ENCODE measurements around the gene NDUFB6. TPM values are rescaled to one million over a fixed set of nuclear protein-coding genes. Genes with fewer than 3 reads are reported as not detected.
"Not testable (repeated sequence)": the region's sequence is repeated elsewhere in the genome, so short reads cannot be mapped to it uniquely, and the experiment has no call there.

The NDUFB6 gene
- total and polyA plus RNA-seq, 2 of the 4 experiments (the other 2 are of a cell fraction) = 24.2 to 51.0 TPM

DNA sequence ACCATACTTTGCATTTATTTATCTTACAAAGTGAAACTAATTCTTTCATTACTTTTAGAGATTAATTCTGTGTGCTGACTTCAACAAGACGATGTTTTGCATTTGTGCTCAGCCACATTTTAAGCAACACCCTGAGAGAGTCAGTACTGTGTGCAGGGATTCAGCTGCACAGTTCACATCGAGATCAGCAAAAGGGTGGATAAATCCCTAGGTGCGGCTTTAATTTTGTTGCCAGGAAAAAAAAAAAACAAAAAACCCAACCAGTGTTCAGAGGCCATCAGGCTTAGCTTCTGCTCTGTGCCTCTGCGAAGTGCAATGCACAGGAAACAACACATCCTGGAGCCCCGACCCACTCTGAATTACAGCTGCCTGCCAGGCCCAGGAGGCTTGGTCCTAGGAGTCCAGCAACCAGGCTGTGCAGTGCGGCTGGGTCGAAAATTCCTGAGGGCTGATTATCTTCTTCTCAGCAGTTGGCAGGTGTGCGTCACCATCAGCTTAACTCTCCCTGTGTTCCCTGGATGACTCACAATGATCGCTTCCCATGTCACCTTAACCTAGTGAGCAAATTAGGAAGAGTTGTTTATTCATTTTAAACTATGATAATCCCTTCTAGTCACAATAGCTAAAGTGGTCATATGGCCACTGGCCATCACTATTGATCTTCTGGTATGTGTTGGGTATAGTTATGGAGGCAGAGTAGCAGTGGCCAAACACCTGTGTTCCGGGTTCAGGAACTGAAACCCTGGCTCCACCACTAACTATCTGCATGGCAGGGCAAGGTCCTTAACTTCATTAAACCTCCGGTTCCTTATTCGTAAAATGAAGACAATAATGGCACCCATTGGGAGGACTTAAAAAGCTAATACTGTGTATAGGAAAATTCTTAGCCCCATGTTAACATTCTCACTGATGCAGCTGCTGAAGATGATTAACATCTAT lies 31.2 kb upstream of the NDUFB6 start:
- ChIA-PET CTCF (interaction anchor here (0.7 kb wide), 1 partner anchor 15 kb away, joined by 3 read pairs; no protein-coding TSS in a partner anchor), POLR2A (ENCODE audit: unreplicated experiment) (no interaction called here)
- H3K56ac ChIP-seq (ENCODE audit: extremely low read depth, insufficient read depth, low read length) = no peak overlapping the region
- H3K4me3 ChIP-seq (ENCODE audit: insufficient read depth, low read depth, low read length) = no peak overlapping the region
- no peak overlapping the region for H3K9ac ChIP-seq (ENCODE audit: low read depth, low read length)
- no peaks in the 10 kb centered on the region for H3K9me3 ChIP-seq (ENCODE audit: control insufficient read depth, insufficient read depth, low read length)
- H2AK9ac ChIP-seq (replicated peaks; ENCODE audit: low read depth, low read length, poor library complexity) = no peak overlapping the region
- H3K14ac ChIP-seq (replicated peaks; ENCODE audit: low read depth, low read length) = no peak overlapping the region
- intact Hi-C loops (cut with micrococcal nuclease) = no loop called here
- no peak for DNase-seq
- no peak overlapping the region for H2BK5ac ChIP-seq (ENCODE audit: low read depth, low read length, poor library complexity, severe bottlenecking)
- WGBS, 2 experiments (ENCODE audit: extremely low coverage in 2 of 2, insufficient read length in 1 of 2) = 68% methylated on average over 4 of the region's 12 CpGs; no CpG with 5 or more reads in 1 of the 2 experiments
- H2BK15ac ChIP-seq (ENCODE audit: low read depth, low read length) = no peak overlapping the region
- BruUV-seq (replicated peaks) = no TSS peak
- H4K5ac ChIP-seq (ENCODE audit: low read depth, low read length) = no peak overlapping the region
- no peak overlapping the region for H4K8ac ChIP-seq (ENCODE audit: low read depth in 2 of 2, low read length in 2 of 2)
- H3K79me1 ChIP-seq (ENCODE audit: low read depth in 1 of 2, low read length in 2 of 2) = no peaks in the 10 kb centered on the region
- H2BK20ac ChIP-seq (ENCODE audit: low read depth, low read length) = no peak overlapping the region
- H3K36me3 ChIP-seq (ENCODE audit: control insufficient read depth, insufficient read depth, low read length) = no peaks in the 10 kb centered on the region
- H4K20me1 ChIP-seq (ENCODE audit: insufficient read depth, low read length) = no peaks in the 10 kb centered on the region
- no peak overlapping the region for H3K4ac ChIP-seq (ENCODE audit: low read depth, low read length)
- H3K18ac ChIP-seq (ENCODE audit: low read depth, low read length) = no peak overlapping the region
- H2AK5ac ChIP-seq (ENCODE audit: low read depth, low read length) = no peak overlapping the region
- H3K9me1 ChIP-seq (ENCODE audit: insufficient read depth, low read length) = no peaks in the 10 kb centered on the region
- dilution Hi-C loops (cut with HindIII; ENCODE audit: low sequenced_read_pairs, unreplicated experiment) = no loop called here
- no peak for TF ChIP-seq MXI1 (IDR thresholded peaks at IDR 0.05; ENCODE audit: borderline replicate concordance, low read depth, low read length)
- no peak for TF ChIP-seq ELK1 (IDR thresholded peaks at IDR 0.05; ENCODE audit: borderline replicate concordance, low read depth, low read length)
- no peak for TF ChIP-seq USF2 (IDR thresholded peaks at IDR 0.05; ENCODE audit: low read depth, low read length)
- ATAC-seq (ENCODE audit: low read depth) = no peak
- H3K4me2 ChIP-seq (ENCODE audit: low read depth, low read length) = no peak overlapping the region
- no peak overlapping the region for H3K23ac ChIP-seq (ENCODE audit: low read depth, low read length)
- H3K4me1 ChIP-seq (ENCODE audit: control insufficient read depth, insufficient read depth, low read length) = no peaks in the 10 kb centered on the region
- in situ Hi-C loops (cut with MboI; ENCODE audit: low sequenced_read_pairs) = no loop called here
- H2BK120ac ChIP-seq (ENCODE audit: low read depth, low read length) = no peak overlapping the region
- H2AFZ ChIP-seq (replicated peaks; ENCODE audit: low read length, poor library complexity) = no peak overlapping the region
- no peak overlapping the region for H4K91ac ChIP-seq (ENCODE audit: insufficient read depth, low read depth, low read length)
- no peak overlapping the region for H3K27ac ChIP-seq (ENCODE audit: insufficient read depth, low read length)
- peaks cover 8% of the 10 kb centered on the region for H3K27me3 ChIP-seq (ENCODE audit: control insufficient read depth, insufficient read depth, low read length)

DNA sequence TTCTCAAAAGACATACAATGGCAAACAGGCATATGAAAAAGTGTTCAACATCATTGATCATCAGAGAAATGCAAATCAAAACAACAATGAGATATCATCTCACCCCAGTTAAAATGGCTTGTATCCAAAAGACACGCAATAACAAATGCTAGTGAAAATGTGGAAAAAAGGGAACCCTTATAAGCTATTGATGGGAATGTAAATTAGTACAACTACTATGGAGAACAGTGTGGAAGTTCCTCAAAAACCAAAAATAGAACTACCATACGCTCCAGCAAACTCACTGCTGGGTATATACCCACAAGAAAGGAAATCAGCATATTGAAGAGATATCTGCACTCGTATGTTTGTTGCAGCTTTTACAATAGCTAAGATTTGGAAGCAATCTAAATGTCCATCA lies 26.1 kb upstream of the NDUFB6 start:
- H3K9me1 ChIP-seq (ENCODE audit: insufficient read depth, low read length); H4K8ac ChIP-seq (ENCODE audit: low read depth in 2 of 2, low read length in 2 of 2); H3K27me3 ChIP-seq (ENCODE audit: control insufficient read depth, insufficient read depth, low read length); H2BK15ac ChIP-seq (ENCODE audit: low read depth, low read length); H2AFZ ChIP-seq (replicated peaks; ENCODE audit: low read length, poor library complexity); H4K20me1 ChIP-seq (ENCODE audit: insufficient read depth, low read length); H3K27ac ChIP-seq (ENCODE audit: insufficient read depth, low read length); H2AK5ac ChIP-seq (ENCODE audit: low read depth, low read length); CTCF ChIA-PET; H4K5ac ChIP-seq (ENCODE audit: low read depth, low read length); H3K56ac ChIP-seq (ENCODE audit: extremely low read depth, insufficient read depth, low read length); DNase-seq; BruUV-seq (replicated peaks); H3K9ac ChIP-seq (ENCODE audit: low read depth, low read length); in situ Hi-C loops (cut with MboI; ENCODE audit: low sequenced_read_pairs); H2BK120ac ChIP-seq (ENCODE audit: low read depth, low read length); H2BK5ac ChIP-seq (ENCODE audit: low read depth, low read length, poor library complexity, severe bottlenecking); H3K9me3 ChIP-seq (ENCODE audit: control insufficient read depth, insufficient read depth, low read length); H3K14ac ChIP-seq (replicated peaks; ENCODE audit: low read depth, low read length); intact Hi-C loops (cut with micrococcal nuclease); H3K18ac ChIP-seq (ENCODE audit: low read depth, low read length); POLR2A ChIA-PET (ENCODE audit: unreplicated experiment); H3K79me1 ChIP-seq (ENCODE audit: low read depth in 1 of 2, low read length in 2 of 2); dilution Hi-C loops (cut with HindIII; ENCODE audit: low sequenced_read_pairs, unreplicated experiment); H3K4me3 ChIP-seq (ENCODE audit: insufficient read depth, low read depth, low read length); H2AK9ac ChIP-seq (replicated peaks; ENCODE audit: low read depth, low read length, poor library complexity); H3K4ac ChIP-seq (ENCODE audit: low read depth, low read length); ATAC-seq (ENCODE audit: low read depth); H3K4me2 ChIP-seq (ENCODE audit: low read depth, low read length); H3K36me3 ChIP-seq (ENCODE audit: control insufficient read depth, insufficient read depth, low read length); H3K23ac ChIP-seq (ENCODE audit: low read depth, low read length); H3K4me1 ChIP-seq (ENCODE audit: control insufficient read depth, insufficient read depth, low read length); H2BK20ac ChIP-seq (ENCODE audit: low read depth, low read length); H4K91ac ChIP-seq (ENCODE audit: insufficient read depth, low read depth, low read length): not testable (repeated sequence)
- no CpG with 5 or more reads among the region's 3 CpGs for WGBS, 2 experiments (ENCODE audit: extremely low coverage in 2 of 2, insufficient read length in 1 of 2)

All from IMR-90 (cell line).